Measurements from ENCODE around the gene SLITRK3. TPM values are rescaled to one million over a fixed set of nuclear protein-coding genes. Genes with fewer than 3 reads are reported as not detected.

Gene SLITRK3
- total and polyA plus RNA-seq, 2 of the 13 experiments (the other 11 are each of a cell fraction or from before 2014, with no cell fraction given), result not detected

- TF ChIP-seq GABPB1 (CRISPR knock-in tag; IDR thresholded peaks at IDR 0.05) (peak; percentile 38; the same call in 1 of the 2 replicates), GZF1 (CRISPR knock-in tag; IDR thresholded peaks at IDR 0.05) (no peak), KLF16 (CRISPR knock-in tag; IDR thresholded peaks at IDR 0.05) (0 out of 4 replicates have a peak, but pooled peaks of 1 of the 2 experiments have one; percentile 19), ATF3 (CRISPR knock-in tag; IDR thresholded peaks at IDR 0.05) (no peak), ZSCAN31 (CRISPR knock-in tag; IDR thresholded peaks at IDR 0.05; ENCODE audit: low read depth) (no peak), ERF (CRISPR knock-in tag; IDR thresholded peaks at IDR 0.05) (no peak), ZNF451 (CRISPR knock-in tag; IDR thresholded peaks at IDR 0.05) (no peak), STAG1 (CRISPR knock-in tag; IDR thresholded peaks at IDR 0.05) (peak; percentile 61), ZNF256 (CRISPR knock-in tag; conservative IDR thresholded peaks at IDR 0.05) (no peak), RARA (CRISPR knock-in tag; IDR thresholded peaks at IDR 0.05) (no peak), ARID5B (CRISPR knock-in tag; IDR thresholded peaks at IDR 0.05) (0 out of 2 replicates have a peak, but pooled peaks have one; percentile 13), MEIS1 (CRISPR knock-in tag; IDR thresholded peaks at IDR 0.05; ENCODE audit: borderline replicate concordance) (no peak), TEF (CRISPR knock-in tag; IDR thresholded peaks at IDR 0.05) (no peak), KDM3A (CRISPR knock-in tag; IDR thresholded peaks at IDR 0.05; ENCODE audit: low read depth) (peak; percentile 24; the same call in 1 of the 2 replicates), CBX2 (IDR thresholded peaks at IDR 0.05; ENCODE audit: low read depth, low read length) (no peak), CBX2 (CRISPR knock-in tag; IDR thresholded peaks at IDR 0.05; ENCODE audit: low read depth) (peak; percentile 67; the same call in 1 of the 2 replicates), IRF1 (CRISPR knock-in tag; IDR thresholded peaks at IDR 0.05; ENCODE audit: low read depth) (no peak), CHD2 (IDR thresholded peaks at IDR 0.05; ENCODE audit: low read depth, low read length) (no peak), ZNF563 (CRISPR knock-in tag; IDR thresholded peaks at IDR 0.05) (no peak), LBX2 (CRISPR knock-in tag; IDR thresholded peaks at IDR 0.05; ENCODE audit: borderline replicate concordance) (no peak), KAT8 (CRISPR knock-in tag; IDR thresholded peaks at IDR 0.05) (peak; percentile 27; the same call in 1 of the 2 replicates), ZNF605 (CRISPR knock-in tag; IDR thresholded peaks at IDR 0.05) (peak; percentile 58), RBFOX2 (IDR thresholded peaks at IDR 0.05; ENCODE audit: low read depth, low read length) (no peak), ZNF580 (CRISPR knock-in tag; IDR thresholded peaks at IDR 0.05; ENCODE audit: borderline replicate concordance, low read depth) (peak; percentile 63; the same call in 1 of the 2 replicates)
Observed at GRCh38 chr3:165206454-165207266, 10.5 kb upstream of the SLITRK3 start (continued).

All from HepG2 (cell line).